Cardiac septum (tissue), 1 donor: Measurements from ENCODE around the gene TCF7. TPM values are rescaled to one million over a fixed set of nuclear protein-coding genes. Genes with fewer than 3 reads are reported as not detected.

ENCODE experiments used
- total RNA-seq: library from RNA; stranded (reverse); fragmentation: NEBNext Ultra II Directional; extraction: Animal tissue kit (Norgen Biotek cat#: 25700); gene quantifications from one replicate; pipeline ENCODE4 v1.2.1, GENCODE V29; 2021
- donor health status: DM: no; HTN: no; CAD: no.

The TCF7 gene
- total RNA-seq, 1 donor from 2014 or later, result 2.2 TPM

Other genes with a start within 250 kb of the TCF7 start
- gene C5orf15, start 146.1 kb upstream of the TCF7 start, total RNA-seq, result 22.5 TPM
- gene VDAC1, start 109.7 kb upstream of the TCF7 start, total RNA-seq, result 429 TPM
- 494 TPM for gene SKP1, start 62.3 kb downstream of the TCF7 start, total RNA-seq
- gene PPP2CA, start 111.4 kb downstream of the TCF7 start, total RNA-seq, result 214 TPM